Psoas muscle (tissue), 8 donors: ENCODE data around the gene AFAP1. TPM values are rescaled to one million over a fixed set of nuclear protein-coding genes. Genes with fewer than 3 reads are reported as not detected.

Experiments
- ATAC-seq, 4 donors: fragments of 200-7000 bp; cut with Tn5 transposase; one replicate each; pipeline ENCODE4 v1.9.1; 2020; ENCODE audit warnings: moderate library complexity in 3 of 4, mild to moderate bottlenecking in 2 of 4
- DNase-seq, 2 donors: peaks; one replicate each; pipeline ENCODE4 v3.0.0-alpha.2; 2020
- H3K27ac ChIP-seq: fragments of 200-600 bp; one replicate; pipeline ENCODE4 v1.8.0; 2022
- H3K27me3 ChIP-seq, 3 donors: fragments of 200-600 bp in 1 of 3; one replicate each; pipeline versions ENCODE4 v1.6.1 to v1.8.0; 2013 to 2022; ENCODE audit warnings: low read length in 2 of 3, mild to moderate bottlenecking in 2 of 3, moderate library complexity in 1 of 3; ENCODE audit not compliant: insufficient read depth in 3 of 3
- H3K36me3 ChIP-seq, 2 donors: fragments of 200-600 bp in 1 of 2; one replicate each; pipeline versions ENCODE4 v1.6.1 to v1.8.0; 2013 to 2022; ENCODE audit warnings: low read depth in 1 of 2, mild to moderate bottlenecking in 1 of 2, moderate library complexity in 1 of 2; ENCODE audit not compliant: insufficient read depth in 1 of 2
- H3K4me1 ChIP-seq: fragments of 200-600 bp; one replicate; pipeline ENCODE4 v1.8.0; 2022
- H3K4me3 ChIP-seq: fragments of 200-600 bp; one replicate; pipeline ENCODE4 v1.8.0; 2022; ENCODE audit warnings: mild to moderate bottlenecking
- H3K9me3 ChIP-seq: fragments of 200-600 bp; one replicate; pipeline ENCODE4 v1.8.0; 2022
- WGBS, 3 donors: extraction: QIAGEN DNeasy Blood & Tissue Kit; methylation state at CpG; one replicate each; pipeline versions ENCODE4 v1.1.6 to v1.1.7; 2013; 5-methylcytosine and 5-hydroxymethylcytosine counted together
- intact Hi-C, 2 donors: fragments of 100-400 bp; cut with DNase I; formaldehyde crosslinking; loops; one replicate each; pipeline versions ENCODE4 v1.11.0 to v1.14.2; 2022
- polyA plus RNA-seq, 3 donors: library from polyadenylated mRNA; stranded (reverse); fragments of 200-250 nt; gene quantifications; one replicate each; pipeline ENCODE4 v1.2.3, GENCODE V29; 2013
- total RNA-seq, 4 donors: library from RNA; stranded (reverse); fragmentation: NEBNext Ultra II Directional in 2 of 4; extraction: Animal tissue kit (Norgen Biotek cat#: 25700) in 2 of 4; gene quantifications; one replicate each; pipeline versions ENCODE4 v1.2.1 to v1.2.4, GENCODE V29; 2021 to 2023
- TF ChIP-seq, protein P1 (sequence below): fragments of 200-600 bp; IDR thresholded peaks from one replicate; pipeline ENCODE4 v1.8.0; 2022; ENCODE audit warnings: antibody characterized with exemption
- donor health status: healthy with polysubstance abuse.
- donor health status: DM: no; HTN: no; CAD: no; lungs with moderate emphysema.
- donor health status: Bipolar disorder and iron deficiency.
- donor health status: healthy.
- donor health status: DM: yes; HTN: yes; CAD: no.
- donor health status: DM: no; HTN: no; CAD: no.
- donor health status: DM: no; HTN: no; CAD: no.
- donor health status: DM: yes; HTN: yes; CAD: no.

AFAP1 gene
- total and polyA plus RNA-seq, 7 donors: 1.3 to 11.4 (median 2.6) TPM

DNA sequence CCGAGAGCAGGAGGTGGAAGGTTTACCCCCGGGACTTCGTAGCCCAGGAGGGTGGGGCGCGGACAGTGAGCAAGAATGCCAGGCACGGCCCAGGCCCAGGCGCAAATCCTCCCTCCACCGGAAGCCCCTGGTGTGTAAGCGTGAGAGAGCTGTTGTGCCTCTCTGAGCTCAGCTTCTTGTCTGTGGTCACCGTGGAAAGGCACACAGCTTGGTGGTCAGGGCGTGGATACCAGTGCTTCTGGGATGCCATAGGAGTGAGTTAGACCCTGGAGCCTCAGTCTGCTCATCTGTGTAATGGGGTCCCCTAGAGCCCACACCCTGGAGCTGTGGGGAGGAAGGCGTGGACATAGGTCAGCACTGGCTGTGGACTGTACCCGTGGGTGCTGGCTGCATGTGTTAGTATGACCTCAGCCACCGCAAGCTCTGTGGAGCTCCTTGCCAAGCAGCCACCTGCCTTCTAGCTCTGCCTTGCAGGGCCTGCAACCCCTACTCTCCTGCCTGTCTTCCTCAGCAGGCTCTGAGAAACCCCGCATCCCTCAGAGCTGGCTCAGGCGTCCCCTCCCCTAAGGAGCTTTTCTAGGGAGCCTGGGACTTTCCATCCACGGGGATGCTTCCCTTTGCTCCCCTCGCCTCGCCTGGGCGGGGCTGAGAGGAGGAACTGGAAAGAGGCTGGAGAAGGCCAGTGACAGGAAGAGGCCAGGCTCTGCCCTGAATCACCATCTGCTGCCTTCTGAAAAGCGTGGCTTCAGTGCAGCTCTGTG is 28.0 kb upstream of the AFAP1 start:
- Histone ChIP-seq H3K27ac (peak overlapping the region; percentile 62), H3K36me3 (peaks cover 0 to 51% of the 10 kb centered on the region in 2 donors), H3K27me3 (no peaks in the 10 kb centered on the region), H3K9me3 (no peaks in the 10 kb centered on the region), H3K4me3 (no peak overlapping the region), H3K4me1 (peaks cover 44% of the 10 kb centered on the region)
- DNase-seq (peak in 1 of 2 donors; percentile 67), ATAC-seq (peak; percentile 2 to 66 (median 14))
- intact Hi-C loops: no loop called here
- TF ChIP-seq, protein P1, sequence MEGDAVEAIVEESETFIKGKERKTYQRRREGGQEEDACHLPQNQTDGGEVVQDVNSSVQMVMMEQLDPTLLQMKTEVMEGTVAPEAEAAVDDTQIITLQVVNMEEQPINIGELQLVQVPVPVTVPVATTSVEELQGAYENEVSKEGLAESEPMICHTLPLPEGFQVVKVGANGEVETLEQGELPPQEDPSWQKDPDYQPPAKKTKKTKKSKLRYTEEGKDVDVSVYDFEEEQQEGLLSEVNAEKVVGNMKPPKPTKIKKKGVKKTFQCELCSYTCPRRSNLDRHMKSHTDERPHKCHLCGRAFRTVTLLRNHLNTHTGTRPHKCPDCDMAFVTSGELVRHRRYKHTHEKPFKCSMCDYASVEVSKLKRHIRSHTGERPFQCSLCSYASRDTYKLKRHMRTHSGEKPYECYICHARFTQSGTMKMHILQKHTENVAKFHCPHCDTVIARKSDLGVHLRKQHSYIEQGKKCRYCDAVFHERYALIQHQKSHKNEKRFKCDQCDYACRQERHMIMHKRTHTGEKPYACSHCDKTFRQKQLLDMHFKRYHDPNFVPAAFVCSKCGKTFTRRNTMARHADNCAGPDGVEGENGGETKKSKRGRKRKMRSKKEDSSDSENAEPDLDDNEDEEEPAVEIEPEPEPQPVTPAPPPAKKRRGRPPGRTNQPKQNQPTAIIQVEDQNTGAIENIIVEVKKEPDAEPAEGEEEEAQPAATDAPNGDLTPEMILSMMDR: no peak
- 71 to 74% (median 72%) methylated on average over 21 of the region's 21 CpGs for WGBS, 3 donors

DNA sequence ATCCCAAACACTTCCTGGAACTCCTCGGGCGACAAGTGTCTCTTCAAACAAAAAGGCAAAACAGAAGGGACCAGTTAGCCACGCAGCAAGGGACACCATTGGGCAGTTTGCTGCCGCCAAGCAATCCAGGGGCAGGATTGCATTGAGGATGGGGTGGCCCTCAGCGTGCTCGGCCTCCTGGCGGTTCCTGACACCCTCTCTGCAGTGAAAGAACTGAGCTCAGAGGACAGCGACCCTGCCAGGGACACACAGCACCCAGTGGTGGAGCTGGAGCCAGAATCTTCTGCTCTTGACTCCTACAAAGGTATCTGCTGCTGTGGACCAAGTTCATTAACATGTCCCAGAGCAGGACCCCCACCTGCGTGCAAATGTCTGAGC is 27.4 kb upstream of the AFAP1 start:
- Histone ChIP-seq H3K27me3 (no peaks in the 10 kb centered on the region), H3K27ac (peak overlapping the region; percentile 62), H3K4me1 (peaks cover 44% of the 10 kb centered on the region), H3K4me3 (no peak overlapping the region), H3K9me3 (no peaks in the 10 kb centered on the region), H3K36me3 (peaks cover 0 to 45% of the 10 kb centered on the region in 2 donors)
- 81 to 93% (median 85%) methylated on average over 9 of the region's 9 CpGs for WGBS, 3 donors
- DNase-seq (peak in 1 of 2 donors; percentile 40), ATAC-seq (no peak)
- intact Hi-C loops: no loop called here
- TF ChIP-seq, protein P1: no peak

DNA sequence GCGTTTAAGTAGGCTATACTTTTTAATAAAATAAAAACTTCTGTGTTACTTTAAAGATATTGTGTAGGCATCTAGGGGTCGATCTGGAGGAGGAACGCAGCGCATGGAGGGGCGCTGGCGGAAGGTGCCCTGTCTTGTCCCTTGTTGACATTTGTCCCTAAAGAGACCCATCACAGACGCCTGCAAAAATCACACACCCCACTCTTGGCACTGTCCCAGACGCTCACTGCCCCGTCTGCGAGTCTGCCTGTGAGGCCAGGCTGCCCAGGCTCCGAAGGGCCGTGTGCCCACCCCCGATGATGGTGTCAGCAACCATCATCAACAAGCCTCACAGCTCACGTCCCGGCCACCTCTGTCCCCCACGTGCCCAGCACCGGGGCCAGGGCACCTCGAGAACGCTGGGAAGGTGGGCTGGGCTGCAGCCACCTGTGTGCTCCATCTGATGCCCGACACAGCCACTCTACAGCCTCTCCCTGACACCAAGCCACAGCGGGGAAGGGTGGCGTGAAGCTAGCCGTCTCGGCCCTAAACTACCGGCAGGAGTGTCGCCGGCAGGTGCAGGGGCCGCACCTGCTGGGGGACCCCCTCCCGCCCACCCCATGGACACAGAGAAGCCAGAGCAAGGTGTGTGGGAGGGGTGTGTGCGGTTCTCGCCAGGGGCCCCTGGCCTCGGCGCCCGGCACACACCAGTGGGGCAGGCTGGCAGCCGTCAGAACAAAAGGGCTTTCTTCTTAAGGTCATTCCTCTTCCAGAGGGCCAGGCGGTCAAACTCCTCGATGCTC is 26.8 kb upstream of the AFAP1 start:
- TF ChIP-seq, protein P1: no peak
- peak overlapping the region; percentile 30 for H3K27ac ChIP-seq
- H3K4me1 ChIP-seq: peaks cover 47% of the 10 kb centered on the region
- WGBS, 3 donors: 82 to 88% (median 83%) methylated on average over 37 of the region's 37 CpGs
- ATAC-seq (no peak), DNase-seq (peak in 1 of 2 donors; percentile 57)
- no peaks in the 10 kb centered on the region for H3K27me3 ChIP-seq
- intact Hi-C loops: no loop called here
- H3K36me3 ChIP-seq: peaks cover 0 to 39% of the 10 kb centered on the region in 2 donors
- H3K4me3 ChIP-seq: no peak overlapping the region
- H3K9me3 ChIP-seq: no peaks in the 10 kb centered on the region

DNA sequence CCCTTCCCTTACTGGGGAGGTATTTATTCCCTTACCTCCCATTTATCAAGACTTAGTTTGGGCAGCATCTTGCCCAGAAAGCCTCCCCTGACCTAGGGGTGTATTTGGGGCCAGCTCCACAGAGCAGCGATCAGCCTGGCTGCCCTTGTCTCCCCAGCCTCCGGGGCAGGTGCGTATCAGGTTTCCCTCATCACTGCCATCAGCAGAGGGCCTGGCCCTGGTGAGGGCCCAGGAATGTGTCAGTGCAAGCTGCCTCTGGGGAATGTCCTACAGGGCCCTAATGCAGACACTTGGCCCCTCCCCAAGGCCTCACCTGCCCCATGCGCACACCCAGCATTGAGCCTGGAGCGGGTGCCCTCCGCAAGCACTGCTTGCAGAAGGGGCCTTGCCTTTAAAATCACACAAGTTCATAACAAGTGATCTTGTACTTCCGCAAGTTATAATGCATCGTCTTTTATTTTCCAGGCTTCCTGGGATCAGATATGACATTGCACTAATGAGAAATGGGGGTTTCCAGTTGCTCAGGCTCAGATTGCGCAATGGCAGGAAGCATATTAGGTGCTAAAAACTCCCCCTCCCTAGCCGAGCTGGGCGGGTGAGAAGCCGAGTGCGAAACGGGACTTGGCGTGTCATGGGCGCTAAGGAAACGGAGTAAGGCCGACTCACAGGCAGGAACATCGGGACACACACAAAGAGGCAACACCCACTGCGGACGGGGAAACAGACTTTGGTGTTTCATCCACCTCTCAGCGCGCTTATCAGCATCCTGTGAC is 25.4 kb upstream of the AFAP1 start:
- Histone ChIP-seq H3K4me3 (no peak overlapping the region), H3K9me3 (no peaks in the 10 kb centered on the region), H3K27me3 (no peaks in the 10 kb centered on the region), H3K27ac (peak overlapping the region; percentile 56), H3K4me1 (peaks cover 48% of the 10 kb centered on the region), H3K36me3 (peaks cover 0 to 30% of the 10 kb centered on the region in 2 donors)
- 41 to 64% (median 50%) methylated on average over 23 of the region's 23 CpGs for WGBS, 3 donors
- DNase-seq (peak; percentile 50 to 76), ATAC-seq (peak; percentile 7 to 33 (median 22))
- TF ChIP-seq, protein P1: no peak
- intact Hi-C loops: no loop called here
